Esophagus squamous epithelium (tissue), 5 donors: ENCODE measurements around the gene TMEM245. TPM values are rescaled to one million over a fixed set of nuclear protein-coding genes. Genes with fewer than 3 reads are reported as not detected.

Experiments
- DNase-seq: peaks from one replicate; lab custom pipeline; 2025; lab: John Stamatoyannopoulos, UW
- H3K27ac ChIP-seq, 4 donors: fragments of 200-600 bp; sonication (generic); one replicate each; pipeline ENCODE4 v1.5.1; 2016 to 2019; ENCODE audit warnings: mild to moderate bottlenecking in 1 of 4
- H3K27me3 ChIP-seq, 4 donors: fragments of 200-600 bp; sonication (generic); 1 replicate in 3 of 4; 2 replicates in 1 of 4; pipeline versions ENCODE4 v1.5.1 to v1.6.0; 2017 to 2021; ENCODE audit warnings: antibody characterized with exemption in 1 of 4
- H3K36me3 ChIP-seq, 3 donors: fragments of 200-600 bp; sonication (generic); one replicate each; pipeline ENCODE4 v1.5.1; 2016 to 2019
- H3K4me1 ChIP-seq, 3 donors: fragments of 200-600 bp; sonication (generic); one replicate each; pipeline ENCODE4 v1.5.1; 2017 to 2019
- H3K4me3 ChIP-seq, 4 donors: fragments of 200-600 bp; sonication (generic); 1 replicate in 3 of 4; 2 replicates in 1 of 4; pipeline ENCODE4 v1.5.1; 2016 to 2019; ENCODE audit warnings: mild to moderate bottlenecking in 2 of 4, moderate library complexity in 1 of 4
- H3K9me3 ChIP-seq, 3 donors: fragments of 200-600 bp; sonication (generic); one replicate each; pipeline ENCODE4 v1.5.1; 2016 to 2019
- CTCF ChIP-seq, 6 experiments: fragments of 450-650 bp in 4 of 6; fragments of 200-600 bp in 2 of 6; sonication (generic) in 2 of 6; IDR thresholded peaks; one replicate each; pipeline ENCODE4 v1.5.1; 2016 to 2019; ENCODE audit warnings: antibody characterized with exemption in 6 of 6, mild to moderate bottlenecking in 4 of 6, moderate library complexity in 4 of 6
- POLR2A ChIP-seq, 4 donors: fragments of 450-650 bp; IDR thresholded peaks; one replicate each; pipeline ENCODE4 v1.6.1; 2017; ENCODE audit warnings: antibody characterized with exemption in 4 of 4, mild to moderate bottlenecking in 4 of 4, moderate library complexity in 3 of 4
- WGBS, 2 donors: methylation state at CpG; one replicate each; pipeline ENCODE4 v1.1.5; 2018; 5-methylcytosine and 5-hydroxymethylcytosine counted together
- intact Hi-C: fragments of 100-400 bp; cut with DNase I; formaldehyde crosslinking; loops from one replicate; pipeline ENCODE4 v1.15.0; 2022
- total RNA-seq, 4 donors: library from RNA; depleted of rRNA; stranded (reverse); fragments of >200 nt; gene quantifications; one replicate each; pipeline ENCODE4 v1.1.0, GENCODE V29; 2016
- donor health status: DM: yes; HTN: yes; CAD: no.

The TMEM245 gene
- total RNA-seq, 4 donors from 2014 or later, result 12.5 to 45.4 (median 25.9) TPM

GRCh38 chr9:109092587-109092986 lies 27.2 kb downstream of the TMEM245 start:
- WGBS, 2 donors, result 40 to 44% methylated on average over 1 of the region's 1 CpG

GRCh38 chr9:109092051-109092580 lies 27.6 kb downstream of the TMEM245 start:
- Histone ChIP-seq H3K36me3 (peaks cover 0 to 85% (median 6%) of the 10 kb centered on the region in 3 donors), H3K4me3 (no peak overlapping the region), H3K9me3 (no peaks in the 10 kb centered on the region), H3K4me1 (peaks cover 0 to 13% (median 4%) of the 10 kb centered on the region in 3 donors), H3K27me3 (no peaks in the 10 kb centered on the region), H3K27ac (no peak overlapping the region)
- DNase-seq, result no peak
- intact Hi-C loops, result no loop called here
- TF ChIP-seq POLR2A (IDR thresholded peaks at IDR 0.05), result no peak
- TF ChIP-seq CTCF (IDR thresholded peaks at IDR 0.05), result no peak

More at GRCh38 chr9:109092587-109092986, 27.2 kb downstream of the TMEM245 start:
- Histone ChIP-seq H3K4me1 (peaks cover 3 to 18% (median 8%) of the 10 kb centered on the region in 3 donors), H3K27ac (no peak overlapping the region), H3K4me3 (no peak overlapping the region), H3K9me3 (no peaks in the 10 kb centered on the region), H3K27me3 (no peaks in the 10 kb centered on the region), H3K36me3 (peaks cover 0 to 80% (median 6%) of the 10 kb centered on the region in 3 donors)
- DNase-seq, result no peak
- intact Hi-C loops, result no loop called here
- TF ChIP-seq CTCF (IDR thresholded peaks at IDR 0.05) (no peak), POLR2A (IDR thresholded peaks at IDR 0.05) (no peak)

- H3K36me3 ChIP-seq, result peaks cover 0 to 98% (median 6%) of the 10 kb centered on the region in 3 donors
- WGBS, 2 donors, result 93 to 94% methylated on average over 7 of the region's 7 CpGs
- no peak for DNase-seq
- no peak overlapping the region for H3K4me3 ChIP-seq
- H3K27ac ChIP-seq, result no peak overlapping the region
- no peaks in the 10 kb centered on the region for H3K27me3 ChIP-seq
- H3K9me3 ChIP-seq, result no peaks in the 10 kb centered on the region
- intact Hi-C loops, result no loop called here
- TF ChIP-seq CTCF (IDR thresholded peaks at IDR 0.05), result no peak
- TF ChIP-seq POLR2A (IDR thresholded peaks at IDR 0.05), result no peak
- H3K4me1 ChIP-seq, result peaks cover 0 to 19% (median 0%) of the 10 kb centered on the region in 3 donors
Observed at GRCh38 chr9:109088221-109088620, 31.5 kb downstream of the TMEM245 start.

- peaks cover 0 to 98% (median 6%) of the 10 kb centered on the region in 3 donors for H3K36me3 ChIP-seq
Observed at GRCh38 chr9:109087795-109088194, 32.0 kb downstream of the TMEM245 start.

More at GRCh38 chr9:109087795-109088194, 32.0 kb downstream of the TMEM245 start:
- DNase-seq, result no peak
- H3K4me3 ChIP-seq, result no peak overlapping the region
- no peaks in the 10 kb centered on the region for H3K27me3 ChIP-seq
- no peaks in the 10 kb centered on the region for H3K9me3 ChIP-seq
- no peak for TF ChIP-seq CTCF (IDR thresholded peaks at IDR 0.05)
- no peak for TF ChIP-seq POLR2A (IDR thresholded peaks at IDR 0.05)
- 91 to 100% methylated on average over 2 of the region's 2 CpGs for WGBS, 2 donors
- H3K4me1 ChIP-seq, result peaks cover 0 to 19% (median 0%) of the 10 kb centered on the region in 3 donors
- no peak overlapping the region for H3K27ac ChIP-seq
- intact Hi-C loops, result no loop called here
